HEK293 (cell line): Measurements from ENCODE around the gene EXOSC7.

Experiments
- CTCF ChIA-PET: fragments of 350-600 bp; formaldehyde crosslinking; extraction: SDS; loops from one replicate; lab custom pipeline; 2021; ENCODE audit warnings: antibody characterized with exemption; lab: Yijun Ruan, JAX
- POLR2A ChIA-PET: fragments of 300-600 bp; formaldehyde crosslinking; extraction: SDS; loops from one replicate; lab custom pipeline; 2020; ENCODE audit warnings: antibody characterized with exemption, inconsistent platforms; lab: Yijun Ruan, JAX
- H3K27ac ChIP-seq: fragments of 200-500 bp; sonication (Bioruptor generic); 2 replicates; pipeline ENCODE4 v1.5.1; 2014; ENCODE audit warnings: low read depth, low read length, control low read depth, inconsistent platforms; ENCODE audit errors: extremely low read depth
- H3K36me3 ChIP-seq, 2 experiments: fragments of 200-500 bp in 1 of 2; sonication (Bioruptor generic) in 1 of 2; 1 replicate in 1 of 2; 2 replicates in 1 of 2; pipeline ENCODE4 v1.5.1; 2014 to 2017; ENCODE audit warnings: inconsistent platforms in 2 of 2, low read length in 2 of 2; ENCODE audit not compliant: control insufficient read depth in 2 of 2, insufficient read depth in 1 of 2
- H3K4me1 ChIP-seq: fragments of 200-500 bp; sonication (Bioruptor generic); 2 replicates; pipeline ENCODE4 v1.5.1; 2014; ENCODE audit warnings: mild to moderate bottlenecking, low read length, inconsistent platforms; ENCODE audit not compliant: control insufficient read depth, insufficient read depth
- H3K4me3 ChIP-seq: 2 replicates; pipeline ENCODE4 v1.5.1; 2011; ENCODE audit warnings: low read depth, mild to moderate bottlenecking, control low read depth, low read length, moderate library complexity
- H3K9me3 ChIP-seq: fragments of 200-500 bp; sonication (Bioruptor generic); 2 replicates; pipeline ENCODE4 v1.5.1; 2014; ENCODE audit warnings: low read depth, low read length, inconsistent platforms; ENCODE audit not compliant: control insufficient read depth, insufficient read depth
- KLF16 ChIP-seq: fragments of 450-650 bp; formaldehyde crosslinking; IDR thresholded peaks from 2 replicates; pipeline ENCODE4 v1.5.1; 2017; ENCODE audit warnings: missing biosample characterization, missing genetic modification characterization
- ZNF138 ChIP-seq: fragments of 450-650 bp; formaldehyde crosslinking; IDR thresholded peaks from 2 replicates; pipeline ENCODE4 v1.5.1; 2016; ENCODE audit warnings: missing biosample characterization, missing genetic modification characterization, borderline replicate concordance
- ZNF239 ChIP-seq: fragments of 450-650 bp; formaldehyde crosslinking; IDR thresholded peaks from 2 replicates; pipeline ENCODE4 v1.5.1; 2016; ENCODE audit warnings: missing biosample characterization, missing genetic modification characterization
- ZNF292 ChIP-seq: fragments of 450-650 bp; formaldehyde crosslinking; IDR thresholded peaks from 2 replicates; pipeline ENCODE4 v1.5.1; 2016; ENCODE audit warnings: low read depth, missing biosample characterization, missing genetic modification characterization, borderline replicate concordance
- ZNF391 ChIP-seq: fragments of 450-650 bp; formaldehyde crosslinking; IDR thresholded peaks from 2 replicates; pipeline ENCODE4 v1.5.1; 2016; ENCODE audit warnings: low read depth, missing biosample characterization, missing genetic modification characterization, borderline replicate concordance
- ZNF426 ChIP-seq: fragments of 450-650 bp; formaldehyde crosslinking; IDR thresholded peaks from 2 replicates; pipeline ENCODE4 v1.5.1; 2017; ENCODE audit warnings: missing biosample characterization, missing genetic modification characterization, mild to moderate bottlenecking, inconsistent platforms, moderate library complexity
- ZNF544 ChIP-seq: fragments of 450-650 bp; formaldehyde crosslinking; IDR thresholded peaks from 2 replicates; pipeline ENCODE4 v1.5.0; 2017; ENCODE audit warnings: missing biosample characterization, missing genetic modification characterization
- ZNF596 ChIP-seq: fragments of 450-650 bp; IDR thresholded peaks from 2 replicates; pipeline ENCODE4 v1.5.0; 2018; ENCODE audit warnings: missing biosample characterization, mild to moderate bottlenecking, missing genetic modification characterization, moderate library complexity
- ZNF610 ChIP-seq: fragments of 450-650 bp; formaldehyde crosslinking; IDR thresholded peaks from 2 replicates; pipeline ENCODE4 v1.5.1; 2016; ENCODE audit warnings: missing biosample characterization, missing genetic modification characterization, borderline replicate concordance
- ZNF677 ChIP-seq: fragments of 450-650 bp; IDR thresholded peaks from 2 replicates; pipeline ENCODE4 v1.5.0; 2018; ENCODE audit warnings: missing biosample characterization, mild to moderate bottlenecking, missing genetic modification characterization, moderate library complexity
- ZNF76 ChIP-seq: fragments of 450-650 bp; formaldehyde crosslinking; IDR thresholded peaks from 2 replicates; pipeline ENCODE4; 2016; ENCODE audit warnings: low read depth, missing biosample characterization, missing genetic modification characterization, borderline replicate concordance
- ZSCAN30 ChIP-seq: fragments of 450-650 bp; IDR thresholded peaks from 2 replicates; pipeline ENCODE4 v1.5.1; 2018; ENCODE audit warnings: missing biosample characterization, mild to moderate bottlenecking, missing genetic modification characterization, moderate library complexity
- TF ChIP-seq, protein P1 (sequence below): fragments of 450-650 bp; formaldehyde crosslinking; IDR thresholded peaks from 2 replicates; pipeline ENCODE4 v1.5.1; 2016; ENCODE audit warnings: missing biosample characterization, missing genetic modification characterization, borderline replicate concordance
- TF ChIP-seq, protein P2 (sequence below): fragments of 450-650 bp; formaldehyde crosslinking; IDR thresholded peaks from 2 replicates; pipeline ENCODE4 v1.5.1; 2016; ENCODE audit warnings: missing biosample characterization, missing genetic modification characterization
- TF ChIP-seq, protein P3 (sequence below): fragments of 450-650 bp; formaldehyde crosslinking; IDR thresholded peaks from 2 replicates; pipeline ENCODE4 v1.5.1; 2017; ENCODE audit warnings: missing biosample characterization, mild to moderate bottlenecking, missing genetic modification characterization, moderate library complexity
- TF ChIP-seq, protein P4 (sequence below): fragments of 450-650 bp; formaldehyde crosslinking; conservative IDR thresholded peaks from 2 replicates; pipeline ENCODE4 v1.5.1; 2016; ENCODE audit warnings: low read depth, missing biosample characterization, missing genetic modification characterization
- TF ChIP-seq, protein P5 (sequence below): fragments of 450-650 bp; formaldehyde crosslinking; IDR thresholded peaks from 2 replicates; pipeline ENCODE4 v1.5.0; 2017; ENCODE audit warnings: missing biosample characterization, missing genetic modification characterization, borderline replicate concordance
- TF ChIP-seq, protein P6 (sequence below): sonication (generic); formaldehyde crosslinking; IDR thresholded peaks from 2 replicates; pipeline ENCODE4 v1.8.1; 2022; ENCODE audit warnings: mild to moderate bottlenecking, moderate library complexity, missing genetic modification reagents

The EXOSC7 gene

DNA sequence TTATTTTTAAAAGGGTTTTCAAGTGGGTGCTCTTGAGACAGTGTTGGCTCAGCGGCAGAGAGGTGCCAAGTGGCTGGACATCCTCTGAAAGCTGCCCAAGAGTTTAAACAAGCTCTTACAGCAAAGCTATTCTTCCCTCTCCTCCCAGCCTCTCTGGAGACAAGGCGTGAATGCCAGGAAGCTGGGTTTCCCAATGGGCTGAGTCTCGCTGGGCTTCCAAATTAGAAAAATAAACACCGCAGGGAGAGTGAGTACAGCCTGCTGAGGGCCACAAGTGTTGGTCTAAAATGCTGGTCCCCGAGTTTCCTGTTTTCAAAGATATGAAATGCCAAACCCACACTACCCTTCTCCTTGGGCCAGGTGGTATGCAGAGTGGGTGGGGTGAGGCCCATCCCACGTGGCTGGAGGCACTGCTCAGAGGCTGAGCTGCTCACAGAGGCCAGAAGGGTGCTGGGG lies 36.4 kb upstream of the EXOSC7 start (continued):
- TF ChIP-seq ZNF239 (tag by site-specific recombination) = no peak
- no peak for TF ChIP-seq ZNF138 (tag by site-specific recombination)
- no peak for TF ChIP-seq ZNF544 (tag by site-specific recombination)
- no peak for TF ChIP-seq ZNF292 (tag by site-specific recombination)
- TF ChIP-seq ZNF596 (tag by site-specific recombination) = no peak
- no peak for TF ChIP-seq ZNF391 (tag by site-specific recombination)

DNA sequence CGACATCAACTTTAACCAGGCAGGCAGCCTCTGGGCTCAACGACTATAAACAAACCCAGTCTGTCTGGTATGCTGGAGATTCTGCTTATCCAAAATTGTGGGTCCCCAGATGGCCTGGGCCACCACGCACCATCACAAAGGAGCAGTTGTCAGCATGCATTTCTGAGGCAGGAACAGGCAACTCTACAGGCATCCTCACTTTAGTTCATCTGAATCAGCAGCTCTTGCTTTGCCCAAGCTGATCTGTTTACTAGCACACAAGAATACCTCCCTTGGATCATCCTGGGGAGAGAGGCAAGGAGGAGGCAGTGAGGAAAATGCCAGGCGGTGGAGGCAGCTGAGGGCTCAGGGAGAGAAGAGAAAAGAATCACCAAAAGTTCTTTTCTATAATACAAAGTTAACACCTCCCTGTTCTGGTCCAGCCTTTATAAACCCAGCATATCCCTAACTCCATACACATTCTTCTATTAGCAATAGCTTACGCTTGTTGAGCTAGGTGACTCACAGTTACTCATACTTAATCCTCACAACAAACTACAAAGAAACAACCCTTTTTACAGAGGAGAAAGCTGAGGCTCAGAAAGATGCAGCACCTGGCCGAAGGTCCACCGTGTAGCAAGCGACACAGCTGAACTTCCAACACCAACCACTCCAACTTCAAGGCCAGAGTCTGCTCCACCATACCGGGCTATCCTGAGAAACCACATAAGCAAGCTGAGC lies 33.7 kb upstream of the EXOSC7 start:
- Histone ChIP-seq H3K9me3 (no peaks in the 10 kb centered on the region), H3K36me3 (peaks cover 0 to 56% of the 10 kb centered on the region in 2 experiments; a peak in 1 of 3 replicates), H3K4me1 (no peaks in the 10 kb centered on the region), H3K27ac (no peak overlapping the region), H3K4me3 (no peak overlapping the region)
- POLR2A ChIA-PET = no interaction called here
- CTCF ChIA-PET = interaction anchor here (1.2 kb wide), 1 partner anchor 34 kb away, joined by 4 read pairs; the partner anchor contains the start of genes EXOSC7 and ZDHHC3
- TF ChIP-seq, protein P1, sequence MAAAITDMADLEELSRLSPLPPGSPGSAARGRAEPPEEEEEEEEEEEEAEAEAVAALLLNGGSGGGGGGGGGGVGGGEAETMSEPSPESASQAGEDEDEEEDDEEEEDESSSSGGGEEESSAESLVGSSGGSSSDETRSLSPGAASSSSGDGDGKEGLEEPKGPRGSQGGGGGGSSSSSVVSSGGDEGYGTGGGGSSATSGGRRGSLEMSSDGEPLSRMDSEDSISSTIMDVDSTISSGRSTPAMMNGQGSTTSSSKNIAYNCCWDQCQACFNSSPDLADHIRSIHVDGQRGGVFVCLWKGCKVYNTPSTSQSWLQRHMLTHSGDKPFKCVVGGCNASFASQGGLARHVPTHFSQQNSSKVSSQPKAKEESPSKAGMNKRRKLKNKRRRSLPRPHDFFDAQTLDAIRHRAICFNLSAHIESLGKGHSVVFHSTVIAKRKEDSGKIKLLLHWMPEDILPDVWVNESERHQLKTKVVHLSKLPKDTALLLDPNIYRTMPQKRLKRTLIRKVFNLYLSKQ = no peak
- TF ChIP-seq, protein P2, sequence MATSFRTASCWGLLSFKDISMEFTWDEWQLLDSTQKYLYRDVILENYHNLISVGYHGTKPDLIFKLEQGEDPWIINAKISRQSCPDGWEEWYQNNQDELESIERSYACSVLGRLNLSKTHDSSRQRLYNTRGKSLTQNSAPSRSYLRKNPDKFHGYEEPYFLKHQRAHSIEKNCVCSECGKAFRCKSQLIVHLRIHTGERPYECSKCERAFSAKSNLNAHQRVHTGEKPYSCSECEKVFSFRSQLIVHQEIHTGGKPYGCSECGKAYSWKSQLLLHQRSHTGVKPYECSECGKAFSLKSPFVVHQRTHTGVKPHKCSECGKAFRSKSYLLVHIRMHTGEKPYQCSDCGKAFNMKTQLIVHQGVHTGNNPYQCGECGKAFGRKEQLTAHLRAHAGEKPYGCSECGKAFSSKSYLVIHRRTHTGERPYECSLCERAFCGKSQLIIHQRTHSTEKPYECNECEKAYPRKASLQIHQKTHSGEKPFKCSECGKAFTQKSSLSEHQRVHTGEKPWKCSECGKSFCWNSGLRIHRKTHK (tag by site-specific recombination) = no peak
- TF ChIP-seq ZNF239 (tag by site-specific recombination) (no peak), ZNF426 (tag by site-specific recombination) (no peak), ZSCAN30 (tag by site-specific recombination) (no peak), ZNF610 (tag by site-specific recombination) (no peak), KLF16 (no peak), ZNF76 (tag by site-specific recombination) (no peak), ZNF677 (no peak)
- TF ChIP-seq, protein P3, sequence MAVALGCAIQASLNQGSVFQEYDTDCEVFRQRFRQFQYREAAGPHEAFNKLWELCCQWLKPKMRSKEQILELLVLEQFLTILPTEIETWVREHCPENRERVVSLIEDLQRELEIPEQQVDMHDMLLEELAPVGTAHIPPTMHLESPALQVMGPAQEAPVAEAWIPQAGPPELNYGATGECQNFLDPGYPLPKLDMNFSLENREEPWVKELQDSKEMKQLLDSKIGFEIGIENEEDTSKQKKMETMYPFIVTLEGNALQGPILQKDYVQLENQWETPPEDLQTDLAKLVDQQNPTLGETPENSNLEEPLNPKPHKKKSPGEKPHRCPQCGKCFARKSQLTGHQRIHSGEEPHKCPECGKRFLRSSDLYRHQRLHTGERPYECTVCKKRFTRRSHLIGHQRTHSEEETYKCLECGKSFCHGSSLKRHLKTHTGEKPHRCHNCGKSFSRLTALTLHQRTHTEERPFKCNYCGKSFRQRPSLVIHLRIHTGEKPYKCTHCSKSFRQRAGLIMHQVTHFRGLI (tag by site-specific recombination) = no peak
- TF ChIP-seq, protein P4, sequence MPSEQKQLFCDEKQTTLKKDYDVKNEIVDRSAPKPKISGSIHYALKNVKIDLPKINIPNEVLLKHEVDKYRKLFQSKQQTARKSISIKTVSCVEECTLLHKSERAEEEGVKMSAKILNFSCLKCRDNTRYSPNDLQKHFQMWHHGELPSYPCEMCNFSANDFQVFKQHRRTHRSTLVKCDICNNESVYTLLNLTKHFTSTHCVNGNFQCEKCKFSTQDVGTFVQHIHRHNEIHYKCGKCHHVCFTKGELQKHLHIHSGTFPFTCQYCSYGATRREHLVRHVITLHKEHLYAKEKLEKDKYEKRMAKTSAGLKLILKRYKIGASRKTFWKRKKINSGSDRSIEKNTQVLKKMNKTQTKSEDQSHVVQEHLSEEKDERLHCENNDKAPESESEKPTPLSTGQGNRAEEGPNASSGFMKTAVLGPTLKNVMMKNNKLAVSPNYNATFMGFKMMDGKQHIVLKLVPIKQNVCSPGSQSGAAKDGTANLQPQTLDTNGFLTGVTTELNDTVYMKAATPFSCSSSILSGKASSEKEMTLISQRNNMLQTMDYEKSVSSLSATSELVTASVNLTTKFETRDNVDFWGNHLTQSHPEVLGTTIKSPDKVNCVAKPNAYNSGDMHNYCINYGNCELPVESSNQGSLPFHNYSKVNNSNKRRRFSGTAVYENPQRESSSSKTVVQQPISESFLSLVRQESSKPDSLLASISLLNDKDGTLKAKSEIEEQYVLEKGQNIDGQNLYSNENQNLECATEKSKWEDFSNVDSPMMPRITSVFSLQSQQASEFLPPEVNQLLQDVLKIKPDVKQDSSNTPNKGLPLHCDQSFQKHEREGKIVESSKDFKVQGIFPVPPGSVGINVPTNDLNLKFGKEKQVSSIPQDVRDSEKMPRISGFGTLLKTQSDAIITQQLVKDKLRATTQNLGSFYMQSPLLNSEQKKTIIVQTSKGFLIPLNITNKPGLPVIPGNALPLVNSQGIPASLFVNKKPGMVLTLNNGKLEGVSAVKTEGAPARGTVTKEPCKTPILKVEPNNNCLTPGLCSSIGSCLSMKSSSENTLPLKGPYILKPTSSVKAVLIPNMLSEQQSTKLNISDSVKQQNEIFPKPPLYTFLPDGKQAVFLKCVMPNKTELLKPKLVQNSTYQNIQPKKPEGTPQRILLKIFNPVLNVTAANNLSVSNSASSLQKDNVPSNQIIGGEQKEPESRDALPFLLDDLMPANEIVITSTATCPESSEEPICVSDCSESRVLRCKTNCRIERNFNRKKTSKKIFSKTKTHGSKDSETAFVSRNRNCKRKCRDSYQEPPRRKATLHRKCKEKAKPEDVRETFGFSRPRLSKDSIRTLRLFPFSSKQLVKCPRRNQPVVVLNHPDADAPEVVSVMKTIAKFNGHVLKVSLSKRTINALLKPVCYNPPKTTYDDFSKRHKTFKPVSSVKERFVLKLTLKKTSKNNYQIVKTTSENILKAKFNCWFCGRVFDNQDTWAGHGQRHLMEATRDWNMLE (tag by site-specific recombination) = no peak
- TF ChIP-seq, protein P5, sequence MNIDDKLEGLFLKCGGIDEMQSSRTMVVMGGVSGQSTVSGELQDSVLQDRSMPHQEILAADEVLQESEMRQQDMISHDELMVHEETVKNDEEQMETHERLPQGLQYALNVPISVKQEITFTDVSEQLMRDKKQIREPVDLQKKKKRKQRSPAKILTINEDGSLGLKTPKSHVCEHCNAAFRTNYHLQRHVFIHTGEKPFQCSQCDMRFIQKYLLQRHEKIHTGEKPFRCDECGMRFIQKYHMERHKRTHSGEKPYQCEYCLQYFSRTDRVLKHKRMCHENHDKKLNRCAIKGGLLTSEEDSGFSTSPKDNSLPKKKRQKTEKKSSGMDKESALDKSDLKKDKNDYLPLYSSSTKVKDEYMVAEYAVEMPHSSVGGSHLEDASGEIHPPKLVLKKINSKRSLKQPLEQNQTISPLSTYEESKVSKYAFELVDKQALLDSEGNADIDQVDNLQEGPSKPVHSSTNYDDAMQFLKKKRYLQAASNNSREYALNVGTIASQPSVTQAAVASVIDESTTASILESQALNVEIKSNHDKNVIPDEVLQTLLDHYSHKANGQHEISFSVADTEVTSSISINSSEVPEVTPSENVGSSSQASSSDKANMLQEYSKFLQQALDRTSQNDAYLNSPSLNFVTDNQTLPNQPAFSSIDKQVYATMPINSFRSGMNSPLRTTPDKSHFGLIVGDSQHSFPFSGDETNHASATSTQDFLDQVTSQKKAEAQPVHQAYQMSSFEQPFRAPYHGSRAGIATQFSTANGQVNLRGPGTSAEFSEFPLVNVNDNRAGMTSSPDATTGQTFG = no peak
- TF ChIP-seq, protein P6, sequence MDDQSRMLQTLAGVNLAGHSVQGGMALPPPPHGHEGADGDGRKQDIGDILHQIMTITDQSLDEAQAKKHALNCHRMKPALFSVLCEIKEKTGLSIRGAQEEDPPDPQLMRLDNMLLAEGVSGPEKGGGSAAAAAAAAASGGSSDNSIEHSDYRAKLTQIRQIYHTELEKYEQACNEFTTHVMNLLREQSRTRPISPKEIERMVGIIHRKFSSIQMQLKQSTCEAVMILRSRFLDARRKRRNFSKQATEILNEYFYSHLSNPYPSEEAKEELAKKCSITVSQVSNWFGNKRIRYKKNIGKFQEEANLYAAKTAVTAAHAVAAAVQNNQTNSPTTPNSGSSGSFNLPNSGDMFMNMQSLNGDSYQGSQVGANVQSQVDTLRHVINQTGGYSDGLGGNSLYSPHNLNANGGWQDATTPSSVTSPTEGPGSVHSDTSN (CRISPR knock-in tag) = no peak
